H9 (cell line): ENCODE data around the gene TOGARAM1. TPM values are rescaled to one million over a fixed set of nuclear protein-coding genes. Genes with fewer than 3 reads are reported as not detected.

Source experiments
- DNase-seq: peaks from one replicate; pipeline ENCODE4 v3.0.0-alpha.2; 2017
- H2AFZ ChIP-seq: one replicate; pipeline ENCODE4 v1.6.1; 2013; ENCODE audit warnings: mild to moderate bottlenecking, low read length, control low read depth, moderate library complexity
- H2AK5ac ChIP-seq: 2 replicates; pipeline ENCODE4 v1.6.1; 2013; ENCODE audit warnings: low read length, control low read depth, mixed read lengths; ENCODE audit not compliant: insufficient read length
- H2BK120ac ChIP-seq: one replicate; pipeline ENCODE4 v1.6.1; 2013; ENCODE audit warnings: low read depth, mild to moderate bottlenecking, low read length, control low read depth, inconsistent platforms; ENCODE audit not compliant: poor library complexity, severe bottlenecking
- H2BK12ac ChIP-seq: 2 replicates; pipeline ENCODE4 v1.6.1; 2013; ENCODE audit warnings: low read length, control low read depth, mixed read lengths, low read depth; ENCODE audit not compliant: insufficient read length
- H2BK15ac ChIP-seq: 2 replicates; pipeline ENCODE4 v1.6.1; 2013; ENCODE audit warnings: low read depth, low read length, control low read depth
- H2BK20ac ChIP-seq: one replicate; pipeline ENCODE4 v1.6.1; 2013; ENCODE audit warnings: low read depth, mild to moderate bottlenecking, low read length, control low read depth, inconsistent platforms; ENCODE audit not compliant: poor library complexity, severe bottlenecking
- H2BK5ac ChIP-seq: 2 replicates; pipeline ENCODE4 v1.6.1; 2013; ENCODE audit warnings: low read length, control low read depth, mixed read lengths; ENCODE audit not compliant: insufficient read length
- H3K14ac ChIP-seq: 2 replicates; pipeline ENCODE4 v1.6.1; 2013; ENCODE audit warnings: low read length, control low read depth; ENCODE audit not compliant: insufficient read depth
- H3K18ac ChIP-seq: 2 replicates; pipeline ENCODE4 v1.6.1; 2013; ENCODE audit warnings: low read depth, mild to moderate bottlenecking, mixed read lengths, low read length, control low read depth; ENCODE audit not compliant: insufficient read length
- H3K23ac ChIP-seq: 2 replicates; pipeline ENCODE4 v1.6.1; 2013; ENCODE audit warnings: low read length, control low read depth, mixed read lengths, low read depth; ENCODE audit not compliant: insufficient read length
- H3K23me2 ChIP-seq: 2 replicates; pipeline ENCODE4 v1.6.1; 2013; ENCODE audit warnings: low read depth, mild to moderate bottlenecking, mixed read lengths, low read length, control low read depth; ENCODE audit not compliant: insufficient read length, poor library complexity, severe bottlenecking
- H3K27ac ChIP-seq: 2 replicates; pipeline ENCODE4 v1.5.1; 2013; ENCODE audit warnings: low read length, control low read depth, mixed read lengths, low read depth; ENCODE audit not compliant: insufficient read length
- H3K27me3 ChIP-seq: 2 replicates; pipeline ENCODE4 v1.6.1; 2013; ENCODE audit warnings: low read length, control low read depth, inconsistent platforms; ENCODE audit not compliant: insufficient read depth
- H3K4ac ChIP-seq: 2 replicates; pipeline ENCODE4 v1.6.1; 2013; ENCODE audit warnings: low read depth, mild to moderate bottlenecking, control low read depth, inconsistent platforms, low read length, moderate library complexity
- H3K4me1 ChIP-seq: 2 replicates; pipeline ENCODE4 v1.6.1; 2013; ENCODE audit warnings: low read length, control low read depth, inconsistent platforms; ENCODE audit not compliant: insufficient read depth
- H3K4me2 ChIP-seq: 2 replicates; pipeline ENCODE4 v1.6.1; 2013; ENCODE audit warnings: low read length, control low read depth, mixed read lengths; ENCODE audit not compliant: insufficient read length, insufficient read depth
- H3K56ac ChIP-seq: 2 replicates; pipeline ENCODE4 v1.6.1; 2013; ENCODE audit warnings: low read depth, mild to moderate bottlenecking, mixed read lengths, low read length, control low read depth; ENCODE audit not compliant: insufficient read length
- H3K79me1 ChIP-seq: 2 replicates; pipeline ENCODE4 v1.6.1; 2013; ENCODE audit warnings: low read depth, mild to moderate bottlenecking, moderate library complexity, low read length, control low read depth, inconsistent platforms; ENCODE audit not compliant: insufficient read depth, poor library complexity, severe bottlenecking
- H3K79me2 ChIP-seq: 2 replicates; pipeline ENCODE4 v1.6.1; 2013; ENCODE audit warnings: low read length, control low read depth, inconsistent platforms; ENCODE audit not compliant: insufficient read depth
- H3K9ac ChIP-seq: 2 replicates; pipeline ENCODE4 v1.6.1; 2013; ENCODE audit warnings: low read length, control low read depth, mixed read lengths; ENCODE audit not compliant: insufficient read length; ENCODE audit errors: extremely low read depth
- H3K9me3 ChIP-seq: one replicate; pipeline ENCODE4 v1.6.1; 2013; ENCODE audit warnings: low read depth, low read length, inconsistent platforms; ENCODE audit not compliant: control insufficient read depth
- H3T11ph ChIP-seq: one replicate; pipeline ENCODE4 v1.6.1; 2013; ENCODE audit warnings: mild to moderate bottlenecking, low read length, control low read depth, inconsistent platforms
- H4K20me1 ChIP-seq: one replicate; pipeline ENCODE4 v1.6.1; 2013; ENCODE audit not compliant: control insufficient read depth, insufficient read length, insufficient read depth
- H4K5ac ChIP-seq: 2 replicates; pipeline ENCODE4 v1.6.1; 2013; ENCODE audit warnings: low read depth, mild to moderate bottlenecking, mixed read lengths, low read length, control low read depth; ENCODE audit not compliant: insufficient read length
- H4K8ac ChIP-seq: replicated peaks from 2 replicates; pipeline ENCODE4 v1.6.1; 2013; ENCODE audit warnings: low read length, control low read depth, mixed read lengths, low read depth; ENCODE audit not compliant: insufficient read length
- H4K91ac ChIP-seq: 2 replicates; pipeline ENCODE4 v1.6.1; 2013; ENCODE audit warnings: low read depth, mild to moderate bottlenecking, moderate library complexity, mixed read lengths, low read length, control low read depth; ENCODE audit not compliant: insufficient read length
- H3K27ac Mint-ChIP-seq, 3 experiments: 2 replicates in 2 of 3; 3 replicates in 1 of 3; pipeline ENCODE4 v1.8.0; 2020 to 2021; ENCODE audit warnings: mixed read lengths in 3 of 3, mild to moderate bottlenecking in 1 of 3, moderate library complexity in 1 of 3
- H3K27me3 Mint-ChIP-seq: 2 replicates; pipeline ENCODE4 v1.8.0; 2021; ENCODE audit warnings: low read depth, mild to moderate bottlenecking, moderate library complexity, mixed read lengths
- H3K36me3 Mint-ChIP-seq, 3 experiments: 2 replicates in 2 of 3; 3 replicates in 1 of 3; pipeline ENCODE4 v1.8.0; 2020 to 2021; ENCODE audit warnings: low read depth in 3 of 3, mixed read lengths in 3 of 3; ENCODE audit not compliant: insufficient read depth in 1 of 3
- H3K4me1 Mint-ChIP-seq, 2 experiments: 2 replicates each; pipeline ENCODE4 v1.8.0; 2020; ENCODE audit warnings: mixed read lengths in 2 of 2
- H3K4me3 Mint-ChIP-seq, 2 experiments: 2 replicates in 1 of 2; 3 replicates in 1 of 2; pipeline ENCODE4 v1.8.0; 2020 to 2021; ENCODE audit warnings: mild to moderate bottlenecking in 2 of 2, mixed read lengths in 2 of 2, moderate library complexity in 1 of 2
- H3K9me3 Mint-ChIP-seq, 2 experiments: 2 replicates in 1 of 2; 3 replicates in 1 of 2; pipeline ENCODE4 v1.8.0; 2020; ENCODE audit warnings: mild to moderate bottlenecking in 2 of 2, mixed read lengths in 2 of 2, moderate library complexity in 1 of 2
- WGBS: extraction: QIAGEN DNeasy Blood & Tissue Kit; methylation state at CpG from one replicate; pipeline ENCODE4 v1.1.7; 2013; ENCODE audit warnings: missing lambda C conversion rate, low lambda C conversion rate, mixed read lengths; ENCODE audit not compliant: insufficient read length; ENCODE audit errors: extremely low coverage; 5-methylcytosine and 5-hydroxymethylcytosine counted together
- total RNA-seq: library from RNA; stranded (reverse); gene quantifications from 2 replicates; pipeline ENCODE4 v1.2.1, GENCODE V29; 2021
- TF ChIP-seq, protein P1 (sequence below): fragments of 200-600 bp; sonication (generic); conservative IDR thresholded peaks from 3 replicates; pipeline ENCODE4 v1.8.0; 2021; ENCODE audit warnings: antibody characterized with exemption, mild to moderate bottlenecking

TOGARAM1 gene
- total RNA-seq, 1 experiment from 2014 or later: 11.4 TPM

DNA sequence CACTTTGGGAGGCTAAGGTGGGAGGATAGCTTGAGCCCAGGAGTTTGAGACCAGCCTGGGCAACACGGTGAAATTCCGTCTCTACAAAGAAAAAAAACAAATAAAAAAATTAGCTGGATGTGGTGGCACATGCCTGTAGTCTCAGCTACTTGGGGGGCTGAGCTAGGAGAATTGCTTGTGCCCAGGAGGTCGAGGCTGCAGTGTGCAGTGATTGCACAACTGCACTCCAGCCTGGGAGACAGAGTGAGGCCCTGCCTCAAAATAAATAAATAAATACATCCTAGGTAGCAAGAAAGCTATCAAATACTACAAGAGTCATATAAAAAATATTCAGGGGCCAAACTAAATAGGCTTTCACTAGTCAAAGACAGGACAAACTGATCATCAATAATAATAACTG is 6.5 kb upstream of the TOGARAM1 start:
- Histone ChIP-seq H4K20me1 (no peaks in the 10 kb centered on the region), H3K79me1 (no peaks in the 10 kb centered on the region), H3K4me1 (0 out of 2 replicates have a peak, but pooled peaks cover 3% of the 10 kb centered on the region), H3K4me2 (no peak overlapping the region), H3K27ac (no peak overlapping the region), H2BK20ac (no peak overlapping the region), H3K23me2 (no peaks in the 10 kb centered on the region), H3K27me3 (no peaks in the 10 kb centered on the region), H2BK5ac (no peak overlapping the region), H3K79me2 (peaks cover 6% of the 10 kb centered on the region; the same call in 1 of the 2 replicates), H4K8ac (no peak overlapping the region), H2BK120ac (no peak overlapping the region), H2BK15ac (no peak overlapping the region), H3K9ac (no peak overlapping the region), H3K14ac (no peak overlapping the region), H3K18ac (no peak overlapping the region), H3K56ac (no peak overlapping the region), H2AK5ac (no peak overlapping the region), H3K4ac (no peak overlapping the region), H4K5ac (no peak overlapping the region), H2BK12ac (no peak overlapping the region), H3T11ph (no peak overlapping the region), H3K23ac (no peak overlapping the region), H2AFZ (no peak overlapping the region), H3K9me3 (no peaks in the 10 kb centered on the region), H4K91ac (no peak overlapping the region)
- H3K4me3 Mint-ChIP-seq: no peak overlapping the region
- no peak for DNase-seq
- TF ChIP-seq, protein P1, sequence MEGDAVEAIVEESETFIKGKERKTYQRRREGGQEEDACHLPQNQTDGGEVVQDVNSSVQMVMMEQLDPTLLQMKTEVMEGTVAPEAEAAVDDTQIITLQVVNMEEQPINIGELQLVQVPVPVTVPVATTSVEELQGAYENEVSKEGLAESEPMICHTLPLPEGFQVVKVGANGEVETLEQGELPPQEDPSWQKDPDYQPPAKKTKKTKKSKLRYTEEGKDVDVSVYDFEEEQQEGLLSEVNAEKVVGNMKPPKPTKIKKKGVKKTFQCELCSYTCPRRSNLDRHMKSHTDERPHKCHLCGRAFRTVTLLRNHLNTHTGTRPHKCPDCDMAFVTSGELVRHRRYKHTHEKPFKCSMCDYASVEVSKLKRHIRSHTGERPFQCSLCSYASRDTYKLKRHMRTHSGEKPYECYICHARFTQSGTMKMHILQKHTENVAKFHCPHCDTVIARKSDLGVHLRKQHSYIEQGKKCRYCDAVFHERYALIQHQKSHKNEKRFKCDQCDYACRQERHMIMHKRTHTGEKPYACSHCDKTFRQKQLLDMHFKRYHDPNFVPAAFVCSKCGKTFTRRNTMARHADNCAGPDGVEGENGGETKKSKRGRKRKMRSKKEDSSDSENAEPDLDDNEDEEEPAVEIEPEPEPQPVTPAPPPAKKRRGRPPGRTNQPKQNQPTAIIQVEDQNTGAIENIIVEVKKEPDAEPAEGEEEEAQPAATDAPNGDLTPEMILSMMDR: no peak
- peaks cover 0 to 2% (median 0%) of the 10 kb centered on the region in 3 experiments; a peak in 1 of 7 replicates for H3K36me3 Mint-ChIP-seq
- peaks cover 11 to 13% of the 10 kb centered on the region in 2 experiments for H3K4me1 Mint-ChIP-seq
- no CpG with 5 or more reads among the region's 3 CpGs for WGBS
- no peaks in the 10 kb centered on the region for H3K9me3 Mint-ChIP-seq
- no peak overlapping the region for H3K27ac Mint-ChIP-seq
- H3K27me3 Mint-ChIP-seq: no peaks in the 10 kb centered on the region
